ENCODE measurements around the gene MMP10. TPM values are rescaled to one million over a fixed set of nuclear protein-coding genes. Genes with fewer than 3 reads are reported as not detected.

The MMP10 gene
- total and polyA plus RNA-seq, 2 donors (not counting 3 experiments of a cell fraction or from before 2014, with no cell fraction given) = 4.3 to 15.0 TPM

DNA sequence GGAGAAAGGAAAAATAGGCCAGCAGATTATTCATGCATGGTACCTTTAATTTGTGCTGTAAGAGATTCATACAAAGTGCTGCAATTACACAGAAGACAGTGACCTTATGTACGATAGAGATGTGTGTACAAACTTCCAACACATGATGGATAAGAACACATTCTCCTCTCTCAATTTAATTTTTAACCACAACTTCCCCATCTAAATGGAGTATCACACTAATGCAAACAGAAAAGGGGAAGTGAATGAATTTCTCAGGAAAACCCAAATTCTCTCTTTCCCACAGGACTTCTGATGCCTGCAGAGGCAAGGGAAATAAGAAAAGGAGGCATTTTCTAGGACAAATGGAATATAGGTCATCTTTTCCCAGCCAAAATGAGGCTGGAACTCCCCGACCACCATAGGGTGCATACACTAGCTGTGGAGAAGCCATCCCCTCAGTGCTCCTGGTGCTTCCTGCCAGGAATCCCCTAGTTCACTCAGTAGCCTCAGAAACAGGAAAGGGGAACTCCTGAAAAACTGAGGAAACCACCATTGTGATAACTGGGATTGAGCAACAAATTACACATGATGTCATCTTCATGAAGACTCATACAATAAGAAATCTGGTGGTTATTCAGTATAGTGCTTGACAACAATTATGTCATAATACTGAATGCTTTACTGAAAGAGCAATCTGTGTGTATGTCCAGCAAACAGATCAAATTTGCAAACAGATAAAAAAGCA is 22.4 kb downstream of the MMP10 start:
- no peak overlapping the region for H3K9ac ChIP-seq (replicated peaks; ENCODE audit: extremely low read depth, insufficient read depth, low read length)
- H3K4me3 ChIP-seq (replicated peaks in 1 of 3; ENCODE audit: insufficient read depth in 1 of 3, low read depth in 1 of 3, low read length in 3 of 3) = no peak overlapping the region
- dilution Hi-C loops (cut with MboI; ENCODE audit: extremely low pct_ligation_motif_present, low sequenced_read_pairs) = no loop called here
- H2AFZ ChIP-seq (ENCODE audit: low read depth, low read length) = no peak overlapping the region
- no TSS peak for BruUV-seq (replicated peaks)
- peak overlapping the region; percentile 8 for H3K4me2 ChIP-seq (ENCODE audit: insufficient read depth, low read length)
- peaks cover 15 to 17% of the 10 kb centered on the region in 2 experiments for H3K27me3 ChIP-seq (ENCODE audit: control insufficient read depth in 2 of 2, insufficient read depth in 2 of 2, low read length in 2 of 2)
- TF ChIP-seq GATA2 (IDR thresholded peaks at IDR 0.05; ENCODE audit: insufficient read depth, insufficient read length, low read depth, low read length) = peak; percentile 45
- TF ChIP-seq FOS (IDR thresholded peaks at IDR 0.05; ENCODE audit: borderline replicate concordance, insufficient read depth, low read length) = peak; percentile 34
- peak; percentile 51 for TF ChIP-seq JUN (IDR thresholded peaks at IDR 0.05; ENCODE audit: borderline replicate concordance, insufficient read depth, insufficient read length, low read depth)
- no peak for TF ChIP-seq POLR2A (IDR thresholded peaks at IDR 0.05; ENCODE audit: low read depth, low read length)
- H3K79me2 ChIP-seq (ENCODE audit: control insufficient read depth, insufficient read depth, low read length) = no peaks in the 10 kb centered on the region
- H3K27ac ChIP-seq (ENCODE audit: insufficient read depth, low read depth, low read length) = peak overlapping the region; percentile 44
- intact Hi-C loops (cut with micrococcal nuclease) = no loop called here
- H3K4me1 ChIP-seq (ENCODE audit: control insufficient read depth, extremely low read depth, insufficient read depth, low read length) = peaks cover 42% of the 10 kb centered on the region
- CTCF ChIA-PET = interaction anchor here (1.2 to 1.5 kb wide), 2 partner anchors 22 to 23 kb away, joined by 3 to 5 read pairs; partner anchors contain the start of gene MMP10
- peak; percentile 77 for DNase-seq (ENCODE audit: low read depth, low spot score)
- H3K9me1 ChIP-seq (replicated peaks; ENCODE audit: control insufficient read depth, extremely low read depth, insufficient read depth, low read length) = no peaks in the 10 kb centered on the region
- H3K9me3 ChIP-seq (replicated peaks; ENCODE audit: control insufficient read depth, insufficient read depth, low read length) = no peaks in the 10 kb centered on the region
- POLR2A ChIA-PET = no interaction called here
- peak; percentile 37 for FAIRE-seq
- no peaks in the 10 kb centered on the region for H4K20me1 ChIP-seq (replicated peaks; ENCODE audit: control insufficient read depth, extremely low read depth, insufficient read depth, low read length)
- no peaks in the 10 kb centered on the region for H3K36me3 ChIP-seq (ENCODE audit: control insufficient read depth in 2 of 2, extremely low read depth in 1 of 2, insufficient read depth in 2 of 2, low read length in 2 of 2)

DNA sequence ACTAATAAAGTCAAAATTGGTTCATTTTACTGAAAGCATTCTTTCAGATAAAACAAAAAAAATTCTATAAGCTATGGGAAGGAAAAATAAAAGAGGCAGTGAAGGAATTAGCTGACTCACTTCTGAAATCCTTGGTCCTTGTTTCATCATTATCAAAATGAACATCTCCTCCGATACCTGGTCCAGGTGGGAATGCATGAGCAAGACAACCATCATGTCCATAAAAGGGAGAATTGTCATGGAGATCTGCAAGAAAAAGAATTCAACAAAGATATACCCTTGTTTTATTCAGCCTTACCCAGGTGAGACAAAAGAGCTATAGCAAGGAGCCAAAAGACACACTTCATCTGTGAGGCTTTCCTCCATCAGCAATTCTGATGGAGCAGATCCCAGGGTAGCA is 27.2 kb downstream of the MMP10 start:
- DNase-seq (ENCODE audit: low read depth, low spot score) = no peak
- H3K4me1 ChIP-seq (ENCODE audit: control insufficient read depth, extremely low read depth, insufficient read depth, low read length) = peaks cover 6% of the 10 kb centered on the region
- no peaks in the 10 kb centered on the region for H4K20me1 ChIP-seq (replicated peaks; ENCODE audit: control insufficient read depth, extremely low read depth, insufficient read depth, low read length)
- no peaks in the 10 kb centered on the region for H3K36me3 ChIP-seq (ENCODE audit: control insufficient read depth in 2 of 2, extremely low read depth in 1 of 2, insufficient read depth in 2 of 2, low read length in 2 of 2)
- POLR2A ChIA-PET = no interaction called here
- H3K4me2 ChIP-seq (ENCODE audit: insufficient read depth, low read length) = no peak overlapping the region
- peaks cover 29% of the 10 kb centered on the region in 2 experiments for H3K27me3 ChIP-seq (ENCODE audit: control insufficient read depth in 2 of 2, insufficient read depth in 2 of 2, low read length in 2 of 2)
- BruUV-seq (replicated peaks) = no TSS peak
- CTCF ChIA-PET = interaction anchor here (1.0 to 1.4 kb wide), 3 partner anchors 9 to 27 kb away, joined by 3 to 4 read pairs (median 3); partner anchors contain the start of gene MMP10
- H3K79me2 ChIP-seq (ENCODE audit: control insufficient read depth, insufficient read depth, low read length) = no peaks in the 10 kb centered on the region
- no peaks in the 10 kb centered on the region for H3K9me1 ChIP-seq (replicated peaks; ENCODE audit: control insufficient read depth, extremely low read depth, insufficient read depth, low read length)
- H2AFZ ChIP-seq (ENCODE audit: low read depth, low read length) = no peak overlapping the region
- intact Hi-C loops (cut with micrococcal nuclease) (no loop called here), dilution Hi-C loops (cut with MboI; ENCODE audit: extremely low pct_ligation_motif_present, low sequenced_read_pairs) (no loop called here)
- no peak for FAIRE-seq
- no peak overlapping the region for H3K27ac ChIP-seq (ENCODE audit: insufficient read depth, low read depth, low read length)
- no peak overlapping the region for H3K9ac ChIP-seq (replicated peaks; ENCODE audit: extremely low read depth, insufficient read depth, low read length)
- H3K4me3 ChIP-seq (replicated peaks in 1 of 3; ENCODE audit: insufficient read depth in 1 of 3, low read depth in 1 of 3, low read length in 3 of 3) = no peak overlapping the region
- no peaks in the 10 kb centered on the region for H3K9me3 ChIP-seq (replicated peaks; ENCODE audit: control insufficient read depth, insufficient read depth, low read length)
- TF ChIP-seq, protein P1, sequence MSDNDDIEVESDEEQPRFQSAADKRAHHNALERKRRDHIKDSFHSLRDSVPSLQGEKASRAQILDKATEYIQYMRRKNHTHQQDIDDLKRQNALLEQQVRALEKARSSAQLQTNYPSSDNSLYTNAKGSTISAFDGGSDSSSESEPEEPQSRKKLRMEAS (IDR thresholded peaks at IDR 0.05; ENCODE audit: insufficient read depth, insufficient read length) = no peak
- TF ChIP-seq MYC (IDR thresholded peaks at IDR 0.05; ENCODE audit: low read depth, low read length) = no peak
- no peak for TF ChIP-seq POLR2AphosphoS5 (IDR thresholded peaks at IDR 0.05; ENCODE audit: insufficient read depth, low read depth, low read length)
- TF ChIP-seq POLR2A (IDR thresholded peaks at IDR 0.05; ENCODE audit: low read depth, low read length) = no peak
- TF ChIP-seq, protein P2, sequence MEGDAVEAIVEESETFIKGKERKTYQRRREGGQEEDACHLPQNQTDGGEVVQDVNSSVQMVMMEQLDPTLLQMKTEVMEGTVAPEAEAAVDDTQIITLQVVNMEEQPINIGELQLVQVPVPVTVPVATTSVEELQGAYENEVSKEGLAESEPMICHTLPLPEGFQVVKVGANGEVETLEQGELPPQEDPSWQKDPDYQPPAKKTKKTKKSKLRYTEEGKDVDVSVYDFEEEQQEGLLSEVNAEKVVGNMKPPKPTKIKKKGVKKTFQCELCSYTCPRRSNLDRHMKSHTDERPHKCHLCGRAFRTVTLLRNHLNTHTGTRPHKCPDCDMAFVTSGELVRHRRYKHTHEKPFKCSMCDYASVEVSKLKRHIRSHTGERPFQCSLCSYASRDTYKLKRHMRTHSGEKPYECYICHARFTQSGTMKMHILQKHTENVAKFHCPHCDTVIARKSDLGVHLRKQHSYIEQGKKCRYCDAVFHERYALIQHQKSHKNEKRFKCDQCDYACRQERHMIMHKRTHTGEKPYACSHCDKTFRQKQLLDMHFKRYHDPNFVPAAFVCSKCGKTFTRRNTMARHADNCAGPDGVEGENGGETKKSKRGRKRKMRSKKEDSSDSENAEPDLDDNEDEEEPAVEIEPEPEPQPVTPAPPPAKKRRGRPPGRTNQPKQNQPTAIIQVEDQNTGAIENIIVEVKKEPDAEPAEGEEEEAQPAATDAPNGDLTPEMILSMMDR (IDR thresholded peaks at IDR 0.05; ENCODE audit: extremely low read depth in 1 of 2, insufficient read depth in 1 of 2, low read depth in 1 of 2, low read length in 2 of 2) = no peak
- no peak for TF ChIP-seq FOS (IDR thresholded peaks at IDR 0.05; ENCODE audit: borderline replicate concordance, insufficient read depth, low read length)
- TF ChIP-seq GATA2 (IDR thresholded peaks at IDR 0.05; ENCODE audit: insufficient read depth, insufficient read length, low read depth, low read length) = no peak

All from endothelial cell of umbilical vein (primary cell).